ENCODE data around the gene COA4. TPM values are rescaled to one million over a fixed set of nuclear protein-coding genes. Genes with fewer than 3 reads are reported as not detected.

Gene COA4
- total RNA-seq (2013): 44.9 TPM
- polyA plus RNA-seq (10 to 100 TPM; 46.6 to 57.7 (median 53.4) TPM), polyA minus RNA-seq (29.2 and 65.6 TPM in 2 replicates), total RNA-seq (3.6 to 12.6 (median 8.9) reads per million in 11 experiments)

- H3K9ac ChIP-seq (ENCODE audit: insufficient read depth, low read length, poor library complexity, severe bottlenecking): peak within 1 kb of the TSS; percentile 70
- peaks cover 19 to 34% of the 10 kb centered on the region in 2 donors for H3K36me3 ChIP-seq (replicated peaks in 1 of 2; ENCODE audit: control insufficient read depth in 1 of 2, insufficient read depth in 2 of 2, low read length in 2 of 2)
- peak within 1 kb of the TSS; percentile 90 for H2AFZ ChIP-seq (ENCODE audit: insufficient read depth, low read depth, low read length, poor library complexity, severe bottlenecking)
- H3K9me3 ChIP-seq (replicated peaks in 1 of 2; ENCODE audit: control insufficient read depth in 1 of 2, insufficient read depth in 1 of 2, low read length in 2 of 2): no peaks in the 10 kb centered on the region
- peak within 1 kb of the TSS; percentile 83 for H3K4me2 ChIP-seq (replicated peaks; ENCODE audit: extremely low read depth, low read length, poor library complexity, severe bottlenecking)
- DNase-seq: peak; percentile 86 to 92 (median 91)
- peak within 1 kb of the TSS; percentile 69 to 90 for H3K27ac ChIP-seq (ENCODE audit: low read depth in 1 of 2, low read length in 2 of 2)
- Mint-ChIP-seq H3K36me3 (peaks cover 22 to 37% of the 10 kb centered on the region in 2 donors), H3K27ac (peak within 1 kb of the TSS; percentile 87 to 99 (median 96)), H3K27me3 (ENCODE audit: low read depth in 3 of 3) (peaks cover 0 to 2% (median 2%) of the 10 kb centered on the region in 3 donors), H3K9me3 (no peaks in the 10 kb centered on the region), H3K4me1 (peaks cover 28% of the 10 kb centered on the region), H3K4me3 (peak within 1 kb of the TSS; percentile 99 to 100)
- peaks cover 47% of the 10 kb centered on the region for H3K79me2 ChIP-seq (ENCODE audit: insufficient read depth, low read length)
- no peaks in the 10 kb centered on the region for H4K20me1 ChIP-seq (ENCODE audit: insufficient read depth, low read length)
- intact Hi-C loops (cut with micrococcal nuclease): no loop called here
- H3K4me3 ChIP-seq (replicated peaks in 1 of 3; ENCODE audit: low read depth in 2 of 3, low read length in 3 of 3): peak within 1 kb of the TSS; percentile 62 to 97 (median 88)
- peaks cover 20% of the 10 kb centered on the region in 2 donors for H3K4me1 ChIP-seq (ENCODE audit: control insufficient read depth in 1 of 2, insufficient read depth in 2 of 2, low read length in 2 of 2)
- under 1% methylated on average over 54 of the region's 57 CpGs for WGBS (ENCODE audit: insufficient coverage)
- H3K27me3 ChIP-seq (ENCODE audit: control insufficient read depth in 2 of 2, insufficient read depth in 2 of 2, low read length in 2 of 2): no peaks in the 10 kb centered on the region
- TF ChIP-seq, protein P1, sequence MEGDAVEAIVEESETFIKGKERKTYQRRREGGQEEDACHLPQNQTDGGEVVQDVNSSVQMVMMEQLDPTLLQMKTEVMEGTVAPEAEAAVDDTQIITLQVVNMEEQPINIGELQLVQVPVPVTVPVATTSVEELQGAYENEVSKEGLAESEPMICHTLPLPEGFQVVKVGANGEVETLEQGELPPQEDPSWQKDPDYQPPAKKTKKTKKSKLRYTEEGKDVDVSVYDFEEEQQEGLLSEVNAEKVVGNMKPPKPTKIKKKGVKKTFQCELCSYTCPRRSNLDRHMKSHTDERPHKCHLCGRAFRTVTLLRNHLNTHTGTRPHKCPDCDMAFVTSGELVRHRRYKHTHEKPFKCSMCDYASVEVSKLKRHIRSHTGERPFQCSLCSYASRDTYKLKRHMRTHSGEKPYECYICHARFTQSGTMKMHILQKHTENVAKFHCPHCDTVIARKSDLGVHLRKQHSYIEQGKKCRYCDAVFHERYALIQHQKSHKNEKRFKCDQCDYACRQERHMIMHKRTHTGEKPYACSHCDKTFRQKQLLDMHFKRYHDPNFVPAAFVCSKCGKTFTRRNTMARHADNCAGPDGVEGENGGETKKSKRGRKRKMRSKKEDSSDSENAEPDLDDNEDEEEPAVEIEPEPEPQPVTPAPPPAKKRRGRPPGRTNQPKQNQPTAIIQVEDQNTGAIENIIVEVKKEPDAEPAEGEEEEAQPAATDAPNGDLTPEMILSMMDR (IDR thresholded peaks at IDR 0.05): no peak
Measured at GRCh38 chr11:73876424-73877310, at the start of gene COA4, which contains the start of gene PAAF1. Gene COA4 (minus strand): TSS chr11:73876846. CDS start chr11:73873378, 3,468 bp downstream. Gene PAAF1 (plus strand): TSS chr11:73876999. CDS start chr11:73877022, 23 bp downstream.

DNA sequence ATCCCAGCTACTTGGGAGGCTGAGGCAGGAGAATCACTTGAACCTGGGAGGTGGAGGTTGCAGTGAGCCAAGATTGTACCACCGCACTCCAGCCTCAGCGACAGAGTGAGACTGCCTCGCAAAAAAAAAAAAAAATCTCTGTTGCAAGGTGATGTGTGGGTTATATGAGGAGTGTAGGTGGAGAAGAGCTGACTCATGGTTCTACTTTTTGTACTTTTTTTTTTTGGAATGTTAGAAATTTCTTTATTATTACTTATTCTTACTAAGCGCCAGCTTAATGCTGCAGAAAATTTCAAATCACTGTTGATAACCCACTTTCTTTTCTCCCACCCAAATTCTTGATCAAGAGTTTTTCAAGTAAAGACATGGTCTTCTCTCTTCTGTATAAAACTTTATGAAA is 44.5 kb upstream of the COA4 start:
- Histone ChIP-seq H3K79me2 (ENCODE audit: insufficient read depth, low read length) (no peaks in the 10 kb centered on the region), H3K9ac (ENCODE audit: insufficient read depth, low read length, poor library complexity, severe bottlenecking) (no peak overlapping the region), H3K9me3 (replicated peaks in 1 of 2; ENCODE audit: control insufficient read depth in 1 of 2, insufficient read depth in 1 of 2, low read length in 2 of 2) (no peaks in the 10 kb centered on the region), H3K27me3 (ENCODE audit: control insufficient read depth in 2 of 2, insufficient read depth in 2 of 2, low read length in 2 of 2) (no peaks in the 10 kb centered on the region), H3K4me2 (replicated peaks; ENCODE audit: extremely low read depth, low read length, poor library complexity, severe bottlenecking) (no peak overlapping the region), H3K4me1 (ENCODE audit: control insufficient read depth in 1 of 2, insufficient read depth in 2 of 2, low read length in 2 of 2) (peaks cover 17 to 18% of the 10 kb centered on the region in 2 donors), H3K27ac (ENCODE audit: low read depth in 1 of 2, low read length in 2 of 2) (no peak overlapping the region), H3K4me3 (replicated peaks in 1 of 3; ENCODE audit: low read depth in 2 of 3, low read length in 3 of 3) (no peak overlapping the region), H4K20me1 (ENCODE audit: insufficient read depth, low read length) (no peaks in the 10 kb centered on the region), H2AFZ (ENCODE audit: insufficient read depth, low read depth, low read length, poor library complexity, severe bottlenecking) (no peak overlapping the region), H3K36me3 (replicated peaks in 1 of 2; ENCODE audit: control insufficient read depth in 1 of 2, insufficient read depth in 2 of 2, low read length in 2 of 2) (peaks cover 18 to 51% of the 10 kb centered on the region in 2 donors)
- Mint-ChIP-seq H3K4me3 (no peak overlapping the region), H3K9me3 (no peaks in the 10 kb centered on the region), H3K27me3 (ENCODE audit: low read depth in 3 of 3) (peaks cover 0 to 1% (median 0%) of the 10 kb centered on the region in 3 donors), H3K27ac (peak overlapping the region in 1 of 7 donors; percentile 35), H3K36me3 (peaks cover 47 to 67% of the 10 kb centered on the region in 2 donors), H3K4me1 (peaks cover 15% of the 10 kb centered on the region)
- no peak for DNase-seq
- intact Hi-C loops (cut with micrococcal nuclease): no loop called here
- WGBS (ENCODE audit: insufficient coverage): 90% methylated on average over 2 of the region's 4 CpGs
- TF ChIP-seq, protein P1 (IDR thresholded peaks at IDR 0.05): no peak

Data from CD14-positive monocyte (primary cell).